HUDEP-2 (cell line): Measurements from ENCODE around the gene DLGAP4.

Experiments
- DNase-seq, 76 experiments: peaks; one replicate each; lab custom pipeline; 2025; ENCODE audit not compliant: unreplicated experiment in 76 of 76; lab: John Stamatoyannopoulos, UW

The DLGAP4 gene

GRCh38 chr20:36320261-36320897 lies 14.2 kb downstream of the DLGAP4 start:
- DNase-seq, result no peak

GRCh38 chr20:36320898-36321695 lies 15.0 kb downstream of the DLGAP4 start:
- no peak for DNase-seq

GRCh38 chr20:36322131-36322530 lies 16.0 kb downstream of the DLGAP4 start:
- no peak for DNase-seq

- no peak for DNase-seq
These were observed 24.0 kb downstream of the DLGAP4 start for GRCh38 chr20:36330091-36330490.

GRCh38 chr20:36331209-36331608 lies 25.1 kb downstream of the DLGAP4 start:
- DNase-seq, result no peak

- no peak for DNase-seq
These were observed 27.7 kb downstream of the DLGAP4 start for GRCh38 chr20:36333841-36334240.

- DNase-seq, result no peak
These were observed 28.4 kb downstream of the DLGAP4 start for GRCh38 chr20:36334281-36335205.

- DNase-seq, result no peak
These were observed 29.2 kb downstream of the DLGAP4 start for GRCh38 chr20:36335206-36335870.

GRCh38 chr20:36336204-36336603 lies 30.1 kb downstream of the DLGAP4 start:
- DNase-seq, result no peak

GRCh38 chr20:36336954-36337704 lies 31.0 kb downstream of the DLGAP4 start:
- no peak for DNase-seq

GRCh38 chr20:36337886-36338285 lies 31.7 kb downstream of the DLGAP4 start:
- DNase-seq, result no peak

- no peak for DNase-seq
These were observed 33.8 kb downstream of the DLGAP4 start for GRCh38 chr20:36339646-36340592.

GRCh38 chr20:36340593-36340990 lies 34.5 kb downstream of the DLGAP4 start:
- no peak for DNase-seq

- no peak for DNase-seq
These were observed 35.3 kb downstream of the DLGAP4 start for GRCh38 chr20:36341331-36342020.

- DNase-seq, result no peak
These were observed 36.4 kb downstream of the DLGAP4 start for GRCh38 chr20:36342331-36343120.

- DNase-seq, result no peak
These were observed 37.5 kb downstream of the DLGAP4 start for GRCh38 chr20:36343641-36344040.

- peak in 36 of 76 experiments; percentile 1 to 48 (median 13) for DNase-seq
These were observed 38.5 kb downstream of the DLGAP4 start for GRCh38 chr20:36344517-36345132.
